Fibroblast of pulmonary artery (primary cell): ENCODE data around the gene PPP1R1B.
"Not testable (repeated sequence)": the region's sequence is repeated elsewhere in the genome, so short reads cannot be mapped to it uniquely, and the experiment has no call there.

Experiments
- DNase-seq: peaks from one replicate; pipeline ENCODE4 v3.0.0-alpha.2; 2010; ENCODE audit warnings: low read depth
- H3K4me3 ChIP-seq: replicated peaks from 2 replicates; pipeline ENCODE4 v1.5.1; 2011; ENCODE audit warnings: low read depth, mild to moderate bottlenecking, control low read depth, low read length, moderate library complexity
- TF ChIP-seq, protein P1 (sequence below): IDR thresholded peaks from 2 replicates; pipeline ENCODE4 v1.5.1; 2011; ENCODE audit warnings: mild to moderate bottlenecking, control low read depth, low read length, inconsistent platforms; ENCODE audit errors: missing control alignments

PPP1R1B gene

DNA sequence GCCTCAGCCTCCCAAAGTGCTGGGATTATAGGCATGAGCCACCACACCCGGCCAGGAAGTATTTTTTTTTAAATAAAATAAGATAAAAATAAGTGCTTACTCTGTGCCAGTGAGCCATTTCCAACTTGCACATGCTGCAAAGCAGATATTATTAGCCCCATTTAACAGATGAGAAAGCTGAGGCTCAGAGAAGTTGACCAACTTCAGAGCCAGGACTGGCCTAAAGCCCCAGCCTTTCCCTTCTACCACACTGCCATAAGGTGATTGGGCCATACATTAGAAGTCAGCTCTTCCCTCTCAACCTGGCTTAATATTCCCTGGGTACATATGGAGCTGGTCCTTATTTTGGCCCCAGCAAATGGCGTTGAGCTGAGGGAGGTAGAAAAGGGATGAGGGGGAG, 44.1 kb upstream of the PPP1R1B start:
- no peak overlapping the region for H3K4me3 ChIP-seq
- no peak for DNase-seq
- TF ChIP-seq, protein P1, sequence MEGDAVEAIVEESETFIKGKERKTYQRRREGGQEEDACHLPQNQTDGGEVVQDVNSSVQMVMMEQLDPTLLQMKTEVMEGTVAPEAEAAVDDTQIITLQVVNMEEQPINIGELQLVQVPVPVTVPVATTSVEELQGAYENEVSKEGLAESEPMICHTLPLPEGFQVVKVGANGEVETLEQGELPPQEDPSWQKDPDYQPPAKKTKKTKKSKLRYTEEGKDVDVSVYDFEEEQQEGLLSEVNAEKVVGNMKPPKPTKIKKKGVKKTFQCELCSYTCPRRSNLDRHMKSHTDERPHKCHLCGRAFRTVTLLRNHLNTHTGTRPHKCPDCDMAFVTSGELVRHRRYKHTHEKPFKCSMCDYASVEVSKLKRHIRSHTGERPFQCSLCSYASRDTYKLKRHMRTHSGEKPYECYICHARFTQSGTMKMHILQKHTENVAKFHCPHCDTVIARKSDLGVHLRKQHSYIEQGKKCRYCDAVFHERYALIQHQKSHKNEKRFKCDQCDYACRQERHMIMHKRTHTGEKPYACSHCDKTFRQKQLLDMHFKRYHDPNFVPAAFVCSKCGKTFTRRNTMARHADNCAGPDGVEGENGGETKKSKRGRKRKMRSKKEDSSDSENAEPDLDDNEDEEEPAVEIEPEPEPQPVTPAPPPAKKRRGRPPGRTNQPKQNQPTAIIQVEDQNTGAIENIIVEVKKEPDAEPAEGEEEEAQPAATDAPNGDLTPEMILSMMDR, result no peak

DNA sequence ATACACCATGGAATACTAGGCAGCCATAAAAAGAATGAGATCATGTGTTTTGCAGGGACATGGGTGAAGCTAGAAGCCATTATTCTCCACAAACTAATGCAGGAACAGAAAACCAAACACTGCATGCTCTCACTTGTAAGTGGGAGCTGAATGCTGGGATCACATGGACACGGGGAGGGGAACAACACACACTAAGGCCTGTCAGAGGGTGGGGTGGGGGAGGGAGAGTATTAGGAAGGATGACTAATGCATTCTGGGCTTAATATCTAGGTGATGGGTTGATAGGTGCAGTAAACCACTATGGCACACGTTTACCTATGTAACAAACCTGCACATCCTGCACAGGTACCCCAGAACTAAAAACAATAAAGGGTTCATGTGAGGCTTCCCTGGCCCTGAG, 36.6 kb upstream of the PPP1R1B start:
- not testable (repeated sequence) for H3K4me3 ChIP-seq

DNA sequence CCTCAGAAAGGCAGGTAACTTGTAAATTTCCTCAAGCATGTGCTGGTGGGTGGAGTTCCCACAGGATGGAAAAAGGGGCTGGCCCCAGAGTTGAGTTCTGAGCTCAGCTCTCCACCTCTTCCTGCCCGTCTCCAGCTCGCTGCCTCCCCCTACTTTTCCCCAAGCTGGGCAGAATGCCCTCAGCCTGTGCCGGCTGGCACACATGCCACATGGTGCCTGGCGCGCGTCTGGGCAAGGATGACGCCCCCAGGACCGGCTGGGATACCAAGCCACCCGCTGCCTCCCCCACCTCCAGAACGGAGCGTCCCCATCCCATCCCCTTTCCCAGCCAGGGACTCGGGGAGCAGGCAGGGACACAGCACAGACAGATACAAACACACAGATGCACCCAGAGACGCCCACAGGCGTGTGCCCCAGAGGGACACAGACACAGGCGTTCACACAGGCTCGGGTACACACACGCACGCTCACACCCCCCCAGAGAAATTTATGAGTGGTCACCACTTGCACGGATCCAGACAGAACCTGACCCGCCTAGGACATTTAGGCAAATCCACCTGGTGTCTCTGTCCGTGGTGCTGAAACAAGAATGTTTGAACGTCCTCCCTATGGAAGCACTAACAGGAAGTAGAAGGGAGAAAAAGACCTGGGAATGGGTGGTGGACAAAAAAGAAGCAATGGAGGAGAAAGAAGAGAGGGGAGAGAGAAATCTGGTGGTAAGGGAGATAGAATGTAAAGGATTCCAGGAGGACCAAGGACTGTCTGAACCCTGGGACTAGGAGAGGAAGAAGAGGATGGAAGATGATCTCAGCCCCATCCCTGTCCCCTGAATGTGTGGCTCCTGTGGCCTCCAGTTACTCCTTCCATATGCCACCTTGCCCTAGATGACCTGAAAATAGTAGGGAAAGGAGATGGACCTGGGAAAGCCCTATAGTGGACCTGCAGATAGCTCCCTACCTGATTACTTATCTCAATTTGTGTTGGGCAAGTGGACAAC, 34.5 kb upstream of the PPP1R1B start:
- no peak overlapping the region for H3K4me3 ChIP-seq
- TF ChIP-seq, protein P1, result no peak
- DNase-seq, result peak; percentile 61

More for the DNA sequence above, 36.6 kb upstream of the PPP1R1B start:
- DNase-seq, result not testable (repeated sequence)

DNA sequence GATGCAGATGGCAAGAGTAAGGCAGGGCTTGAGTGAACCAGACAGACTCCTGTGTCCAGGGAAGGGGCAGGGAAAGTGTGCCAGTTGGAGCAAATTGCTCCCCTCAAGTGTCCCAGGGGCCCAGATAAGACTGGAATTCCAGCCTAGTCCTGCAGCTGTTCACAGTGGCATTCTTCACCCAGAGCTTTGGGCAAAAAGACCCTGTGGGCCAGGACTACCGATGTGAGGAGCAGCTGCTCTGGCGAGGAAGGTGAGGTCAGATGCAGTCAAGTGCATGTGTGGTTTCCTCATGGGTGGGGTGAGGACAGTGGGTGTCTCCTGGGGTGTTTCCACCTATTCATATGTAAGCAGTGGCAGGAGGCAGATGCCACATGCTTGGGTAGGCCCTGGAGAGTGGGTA, 33.4 kb upstream of the PPP1R1B start:
- no peak for DNase-seq
- H3K4me3 ChIP-seq, result no peak overlapping the region
- TF ChIP-seq, protein P1, result no peak

DNA sequence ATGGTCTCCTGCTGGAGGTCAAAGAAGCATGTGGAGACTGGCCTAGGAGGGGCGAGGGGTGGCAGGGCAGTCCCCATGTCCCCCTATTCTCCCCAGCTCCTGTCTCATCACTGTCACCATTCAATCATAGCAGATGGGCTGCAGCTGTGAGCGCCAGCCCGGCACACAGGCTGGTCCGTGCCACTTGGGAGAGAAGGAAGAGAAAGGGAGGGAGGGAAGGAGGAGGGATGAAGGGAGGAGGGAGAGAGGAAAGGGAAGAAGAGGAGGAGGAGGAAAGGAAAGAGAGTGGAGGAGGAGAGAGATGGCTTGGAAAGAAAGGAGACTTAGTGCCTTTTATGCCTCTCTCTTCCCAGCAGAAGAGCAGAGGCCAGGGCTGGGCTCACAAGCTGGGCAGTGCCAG, 31.5 kb upstream of the PPP1R1B start:
- TF ChIP-seq, protein P1, result no peak
- no peak for DNase-seq
- no peak overlapping the region for H3K4me3 ChIP-seq

DNA sequence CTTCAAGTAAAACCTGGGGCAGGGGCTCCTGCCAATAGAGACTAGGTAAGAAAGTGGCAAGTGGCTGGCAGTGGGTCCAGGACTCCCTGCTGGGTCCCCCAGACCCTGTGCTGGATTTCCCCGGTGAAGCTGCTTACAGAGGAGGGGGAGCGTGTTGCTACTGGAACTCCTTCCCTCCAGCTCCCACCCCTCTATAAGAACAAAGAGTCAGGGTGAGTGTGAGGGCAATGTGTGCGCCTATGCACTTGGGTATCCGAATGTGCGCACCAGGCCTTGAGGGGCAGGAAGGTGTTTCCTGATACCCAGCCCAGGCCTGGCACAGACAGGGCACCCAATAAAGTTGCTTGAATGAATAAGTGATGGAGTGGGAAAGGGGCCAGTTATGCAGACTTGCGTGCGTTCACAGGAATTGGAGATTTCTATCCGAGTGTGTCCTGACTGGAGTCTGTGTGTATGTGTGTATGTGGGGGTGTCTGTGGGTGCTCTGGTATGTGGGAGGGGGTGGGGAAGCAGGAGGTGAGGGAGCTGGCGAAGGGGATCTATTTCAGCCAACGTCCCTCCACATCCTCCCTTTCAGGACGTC, 30.7 kb upstream of the PPP1R1B start:
- no peak overlapping the region for H3K4me3 ChIP-seq
- TF ChIP-seq, protein P1, result no peak
- no peak for DNase-seq

DNA sequence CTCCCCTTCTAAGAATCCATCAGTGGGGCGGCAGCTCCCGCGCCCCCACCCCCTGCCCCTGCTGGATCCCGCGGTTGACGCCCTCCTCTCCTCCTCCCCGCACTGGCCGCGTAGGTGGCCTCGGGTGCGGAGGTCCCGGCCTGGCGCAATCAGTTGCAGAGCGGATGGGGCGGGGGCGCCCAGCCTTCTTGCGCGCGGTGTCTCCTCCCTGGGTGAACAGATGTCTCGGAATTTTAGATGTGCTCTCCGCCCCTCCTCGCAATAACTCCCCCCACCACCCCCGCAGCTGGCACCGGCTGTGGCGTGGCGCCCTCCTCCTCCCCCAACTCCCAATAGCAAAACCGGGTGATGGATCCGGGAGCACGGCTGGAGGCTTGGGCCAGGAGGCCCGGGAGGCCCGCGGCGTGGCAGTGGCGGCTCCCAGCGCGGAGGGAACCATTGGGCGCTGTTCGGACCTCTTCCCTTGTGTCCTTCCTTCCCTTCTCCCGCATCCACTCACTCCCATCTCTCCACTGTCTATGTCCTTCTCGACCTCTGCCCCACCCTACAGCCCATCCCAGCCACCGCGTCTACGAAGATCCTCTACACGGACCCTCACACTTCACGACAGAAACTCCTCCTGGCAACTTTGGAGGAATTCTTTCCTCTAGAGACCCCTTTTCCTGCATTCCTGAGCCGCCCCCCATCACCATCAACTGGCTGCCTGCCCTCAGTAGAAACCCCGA, 30.0 kb upstream of the PPP1R1B start:
- H3K4me3 ChIP-seq, result no peak overlapping the region
- no peak for DNase-seq
- TF ChIP-seq, protein P1, result no peak
